ENCODE results near the gene PPM1A.

Gene PPM1A

DNA sequence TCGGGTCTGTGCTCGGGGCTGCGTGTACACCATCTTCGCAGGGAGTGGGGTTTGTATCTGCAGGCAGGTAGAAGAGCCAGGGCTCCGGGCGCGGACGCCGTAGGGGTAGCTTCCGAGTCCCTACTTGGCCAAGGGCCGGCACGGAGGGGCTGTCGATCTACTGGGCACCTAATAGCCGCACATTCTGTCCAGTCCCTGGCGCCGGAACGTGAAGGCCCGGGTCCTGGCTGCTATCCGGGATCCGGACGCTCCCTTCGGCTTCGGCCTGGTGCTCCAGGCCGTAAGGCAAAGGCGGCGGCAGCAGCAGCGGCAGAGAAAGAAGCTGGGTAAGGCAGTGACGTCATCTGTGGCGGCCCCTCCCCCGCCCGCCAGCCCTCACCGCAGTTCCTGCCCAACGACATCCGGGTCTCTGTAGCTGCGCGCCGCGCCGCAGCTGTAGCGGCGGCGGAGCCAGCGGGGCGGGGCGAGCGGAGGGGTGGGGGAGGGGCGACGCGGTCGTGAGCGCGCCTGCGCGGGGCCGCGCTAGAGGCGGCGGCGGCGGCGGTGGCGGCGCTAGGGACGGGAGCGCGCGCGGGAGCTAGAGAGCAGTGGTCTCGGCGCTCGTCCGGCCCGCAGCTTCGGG lies at the start of gene PPM1A:
Gene PPM1A, plus strand, starts transcription at position 525 of the 622 bp plus-strand sequence. CDS start 33,483 bp downstream, outside the sequence.
- peak; percentile 96 for DNase-seq

- DNase-seq, result no peak
Measured at GRCh38 chr14:60199321-60199720, 49.7 kb upstream of the PPM1A start.

GRCh38 chr14:60204104-60204842 lies 44.7 kb upstream of the PPM1A start:
- DNase-seq, result no peak

- DNase-seq, result no peak
Measured at GRCh38 chr14:60204843-60205774, 43.9 kb upstream of the PPM1A start.

DNA sequence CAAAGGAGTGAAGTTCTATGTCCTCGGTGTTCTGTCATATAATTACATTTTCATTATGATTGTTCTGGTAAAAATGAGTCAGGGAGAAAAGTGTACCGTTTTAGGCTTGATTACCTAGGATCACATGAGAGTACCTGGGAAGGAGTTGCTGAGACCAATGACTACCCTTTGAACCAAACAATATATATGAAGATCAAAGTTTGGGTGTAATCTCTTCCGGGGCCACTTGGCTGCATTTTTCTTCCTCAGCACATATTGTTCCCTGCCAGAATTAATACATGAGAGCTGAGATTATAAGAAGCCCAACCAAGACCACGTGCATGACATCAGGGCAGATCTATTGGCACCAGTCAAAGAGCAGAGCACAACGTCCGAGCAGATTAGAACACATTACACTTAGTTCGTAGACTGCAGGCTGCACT lies 42.8 kb upstream of the PPM1A start:
- no peak for DNase-seq

DNA sequence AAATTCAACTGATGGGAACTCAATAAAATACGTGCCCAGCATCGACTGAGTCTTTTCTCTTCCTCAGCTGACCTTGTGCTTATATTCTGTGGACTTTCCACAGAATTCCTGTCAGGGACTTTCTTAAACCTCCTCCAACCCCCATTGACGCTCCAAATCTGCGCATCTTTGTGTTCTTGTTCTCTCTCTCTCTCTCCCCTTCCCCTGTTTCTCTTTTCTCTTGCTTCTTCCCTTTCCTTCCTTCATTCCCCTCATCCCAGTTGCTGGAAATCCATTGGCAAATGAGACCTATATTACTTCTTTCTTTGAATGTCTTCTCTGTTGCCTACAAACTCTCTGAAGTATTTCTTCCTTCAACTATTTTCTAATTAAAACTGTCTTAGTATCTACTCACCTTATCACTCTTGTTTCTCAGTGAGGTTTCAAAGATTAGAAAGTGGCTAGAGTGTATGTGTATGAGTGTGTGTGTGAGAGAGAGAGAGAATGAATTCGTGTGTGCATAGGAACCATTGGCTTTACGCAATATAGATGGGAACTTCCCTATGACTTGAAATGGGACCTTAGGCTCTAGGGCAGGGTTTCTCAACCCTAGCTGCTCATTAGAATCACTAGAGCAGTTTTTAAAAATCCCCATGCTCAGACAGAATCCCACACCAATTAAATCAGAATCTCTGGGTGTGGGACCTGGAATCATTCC lies 42.0 kb upstream of the PPM1A start:
- no peak for DNase-seq

GRCh38 chr14:60210703-60211102 lies 38.3 kb upstream of the PPM1A start:
- DNase-seq, result no peak

DNA sequence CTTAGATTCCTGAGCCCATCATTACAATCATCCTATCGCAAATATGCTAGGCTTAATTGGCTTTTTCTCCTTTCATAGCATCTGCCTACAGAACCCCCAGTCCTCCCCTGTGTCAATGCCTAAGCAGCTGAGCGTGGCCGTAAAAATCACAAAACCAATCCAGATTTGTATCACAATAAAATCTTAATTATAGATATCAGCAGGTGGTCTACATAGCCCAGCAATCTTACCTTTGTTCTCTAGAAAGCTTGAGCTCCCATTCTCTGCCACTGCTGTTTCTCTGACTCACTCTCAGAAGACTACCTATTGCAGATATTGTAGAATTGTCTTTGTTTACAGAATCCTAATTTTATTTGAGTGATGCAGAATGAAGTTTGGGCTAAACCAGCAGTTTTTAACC lies 37.9 kb upstream of the PPM1A start:
- DNase-seq, result no peak

DNA sequence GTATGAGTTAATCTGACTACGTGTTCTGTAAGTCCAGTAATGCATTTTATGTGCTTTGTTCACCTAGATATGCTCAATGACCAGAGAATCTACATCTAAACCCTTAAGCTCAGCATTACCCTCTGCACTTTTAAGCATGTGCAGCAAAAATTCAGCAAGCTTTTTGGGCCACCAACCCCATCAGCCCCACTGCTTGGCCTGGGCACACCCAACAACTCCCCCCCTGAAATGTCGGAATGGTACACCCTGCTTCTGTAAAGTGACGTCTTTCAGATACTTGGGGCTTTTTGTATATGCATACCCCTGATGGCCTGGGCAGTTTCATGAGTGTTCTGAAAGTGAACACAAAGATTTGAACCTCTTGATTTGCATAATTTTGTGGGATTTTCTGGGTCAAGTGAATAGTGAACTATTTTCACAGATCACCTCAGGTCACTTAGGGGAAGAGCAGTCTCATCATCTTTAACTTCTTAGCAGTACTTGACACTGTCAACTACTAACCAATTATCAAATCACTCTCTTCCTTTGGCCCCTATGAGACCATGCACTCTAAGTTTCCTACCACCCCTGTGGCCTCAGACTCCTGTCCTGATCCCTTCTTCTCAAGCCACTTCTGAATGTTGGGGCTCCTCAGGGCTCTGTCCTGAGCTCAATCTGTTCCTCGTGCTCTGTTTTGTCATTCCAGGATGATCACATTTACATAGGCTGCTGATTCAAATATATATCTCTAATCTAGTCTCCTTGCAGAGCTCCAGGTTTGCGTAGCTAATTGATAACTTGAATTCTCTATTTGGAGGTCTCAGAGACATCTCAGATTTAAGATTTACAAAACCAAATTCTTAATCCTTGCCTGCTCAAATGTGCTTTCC lies 36.3 kb upstream of the PPM1A start:
- DNase-seq, result no peak

GRCh38 chr14:60214003-60214402 lies 35.0 kb upstream of the PPM1A start:
- DNase-seq, result no peak

GRCh38 chr14:60214415-60215126 lies 34.5 kb upstream of the PPM1A start:
- no peak for DNase-seq

DNA sequence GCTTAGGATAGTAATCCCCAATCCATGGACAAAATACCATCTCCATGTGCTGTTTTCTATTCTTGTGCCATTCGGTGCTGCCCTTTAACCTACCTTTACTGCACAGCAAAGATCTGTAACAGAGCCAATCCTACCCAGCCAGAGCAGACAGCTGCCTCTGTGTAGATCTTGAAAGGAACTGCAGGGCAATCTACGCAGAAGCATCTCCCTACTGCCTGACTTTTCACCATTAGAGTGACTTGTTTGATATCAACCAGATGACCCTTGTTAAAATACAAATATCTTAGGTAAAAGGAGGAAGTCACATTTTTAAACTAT lies 33.9 kb upstream of the PPM1A start:
- no peak for DNase-seq

GRCh38 chr14:60215520-60216420 lies 33.3 kb upstream of the PPM1A start:
- no peak for DNase-seq

- no peak for DNase-seq
Measured at GRCh38 chr14:60217713-60218112, 31.3 kb upstream of the PPM1A start.

- no peak for DNase-seq
Measured at GRCh38 chr14:60220084-60220483, 28.9 kb upstream of the PPM1A start.

- DNase-seq, result no peak
Measured at GRCh38 chr14:60220917-60221316, 28.1 kb upstream of the PPM1A start.

DNA sequence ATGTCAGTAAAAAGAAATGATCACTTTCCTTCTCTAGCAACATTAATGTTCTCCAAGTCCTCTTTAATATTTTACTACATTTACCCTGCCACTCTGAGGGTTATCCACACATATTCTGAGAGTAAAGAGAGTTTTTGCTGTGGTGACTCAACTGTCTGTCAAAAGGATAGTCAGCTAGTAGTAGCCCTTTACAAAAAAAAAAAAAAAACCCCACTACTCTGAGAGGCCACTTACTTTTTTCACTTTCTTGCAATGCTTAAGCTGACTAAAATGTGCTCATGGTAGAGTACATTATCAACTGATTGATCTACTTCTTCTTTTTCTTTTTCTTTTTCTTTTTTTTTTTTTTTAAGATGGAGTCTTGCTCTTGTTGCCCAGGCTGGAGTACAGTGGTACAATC lies 27.6 kb upstream of the PPM1A start:
- no peak for DNase-seq

- no peak for DNase-seq
Measured at GRCh38 chr14:60222820-60223219, 26.2 kb upstream of the PPM1A start.

DNA sequence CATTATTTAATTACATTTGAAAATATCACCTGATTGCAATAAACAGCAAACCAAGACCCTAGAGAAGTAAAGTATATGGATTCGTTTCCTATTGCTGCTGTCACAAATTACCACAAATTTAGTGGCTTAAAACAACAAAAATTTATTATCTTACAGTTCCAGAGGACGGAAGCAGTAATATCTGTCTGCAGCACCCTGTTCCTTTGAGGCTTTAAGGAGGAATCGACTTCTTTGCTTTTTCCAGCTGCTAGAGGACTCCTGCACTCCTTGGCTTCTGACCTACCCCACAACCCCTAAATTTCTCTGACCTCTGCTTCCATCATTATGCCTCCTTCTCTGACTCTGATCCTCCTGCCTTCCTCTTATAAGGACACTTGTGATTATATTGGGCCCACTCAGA lies 23.8 kb upstream of the PPM1A start:
- no peak for DNase-seq

DNA sequence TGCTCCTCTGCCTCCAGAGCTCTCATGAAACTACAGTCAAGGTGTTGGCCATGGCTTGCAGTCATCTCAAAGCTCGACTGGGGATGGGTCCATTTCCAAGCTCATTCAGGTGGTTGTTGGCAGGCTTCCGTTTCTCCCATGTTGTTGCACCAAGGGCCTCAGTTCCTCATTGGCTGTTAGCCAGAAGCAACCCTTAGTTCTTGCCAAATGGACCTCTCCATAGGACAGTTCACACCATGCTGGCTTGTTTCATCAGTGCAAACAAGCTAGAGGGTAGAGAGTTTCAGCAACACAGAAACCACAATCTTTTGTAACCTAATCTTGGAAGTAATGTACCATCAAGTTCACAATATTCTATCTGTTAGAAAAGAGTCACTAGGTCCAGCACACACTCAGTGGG lies 22.7 kb upstream of the PPM1A start:
- DNase-seq, result no peak

All from activated CD4-positive, alpha-beta T cell treated with anti-CD3 and anti-CD28 coated beads, Interleukin-10, Interleukin-2, amounts not matched to agents 100 ng/mL and 50 ng/mL, durations not matched to agents 16 hours and 8 hours (primary cell).